ENCODE data around the gene GORASP2.

GRCh38 chr2:170897108-170897507 lies 31.9 kb upstream of the GORASP2 start:
- TF ChIP-seq CTCF (IDR thresholded peaks at IDR 0.05; ENCODE audit: low read depth, low read length, poor library complexity, severe bottlenecking) (no peak), EZH2phosphoT487 (IDR thresholded peaks at IDR 0.05; ENCODE audit: borderline replicate concordance, low read length) (no peak)

Measured in DOHH2 (cell line).